Muscle layer of colon (tissue), 2 donors: ENCODE data around the gene NCAPH2.

Source experiments
- H3K27ac ChIP-seq: one replicate; pipeline ENCODE4 v1.7.0; 2013; ENCODE audit warnings: low read depth, mild to moderate bottlenecking, low read length, moderate library complexity
- H3K27me3 ChIP-seq, 2 donors: one replicate each; pipeline ENCODE4 v1.7.0; 2013; ENCODE audit warnings: low read length in 2 of 2, mild to moderate bottlenecking in 2 of 2; ENCODE audit not compliant: insufficient read depth in 2 of 2, control insufficient read depth in 1 of 2
- H3K36me3 ChIP-seq: one replicate; pipeline ENCODE4 v1.7.0; 2013; ENCODE audit warnings: mild to moderate bottlenecking, low read length; ENCODE audit not compliant: insufficient read depth
- H3K4me1 ChIP-seq: one replicate; pipeline ENCODE4 v1.7.0; 2013; ENCODE audit warnings: mild to moderate bottlenecking, low read length; ENCODE audit not compliant: insufficient read depth
- H3K4me3 ChIP-seq, 2 donors: one replicate each; pipeline ENCODE4 v1.7.0; 2013; ENCODE audit warnings: low read length in 2 of 2, low read depth in 1 of 2, mild to moderate bottlenecking in 1 of 2, moderate library complexity in 1 of 2
- H3K9ac ChIP-seq: one replicate; pipeline ENCODE4 v1.7.0; 2013; ENCODE audit warnings: low read length
- H3K9me3 ChIP-seq: one replicate; pipeline ENCODE4 v1.7.0; 2013; ENCODE audit warnings: mild to moderate bottlenecking, low read length
- donor health status: abdominal sarcoma.
- donor health status: Adenocarcinoma of cecum.

The NCAPH2 gene

DNA sequence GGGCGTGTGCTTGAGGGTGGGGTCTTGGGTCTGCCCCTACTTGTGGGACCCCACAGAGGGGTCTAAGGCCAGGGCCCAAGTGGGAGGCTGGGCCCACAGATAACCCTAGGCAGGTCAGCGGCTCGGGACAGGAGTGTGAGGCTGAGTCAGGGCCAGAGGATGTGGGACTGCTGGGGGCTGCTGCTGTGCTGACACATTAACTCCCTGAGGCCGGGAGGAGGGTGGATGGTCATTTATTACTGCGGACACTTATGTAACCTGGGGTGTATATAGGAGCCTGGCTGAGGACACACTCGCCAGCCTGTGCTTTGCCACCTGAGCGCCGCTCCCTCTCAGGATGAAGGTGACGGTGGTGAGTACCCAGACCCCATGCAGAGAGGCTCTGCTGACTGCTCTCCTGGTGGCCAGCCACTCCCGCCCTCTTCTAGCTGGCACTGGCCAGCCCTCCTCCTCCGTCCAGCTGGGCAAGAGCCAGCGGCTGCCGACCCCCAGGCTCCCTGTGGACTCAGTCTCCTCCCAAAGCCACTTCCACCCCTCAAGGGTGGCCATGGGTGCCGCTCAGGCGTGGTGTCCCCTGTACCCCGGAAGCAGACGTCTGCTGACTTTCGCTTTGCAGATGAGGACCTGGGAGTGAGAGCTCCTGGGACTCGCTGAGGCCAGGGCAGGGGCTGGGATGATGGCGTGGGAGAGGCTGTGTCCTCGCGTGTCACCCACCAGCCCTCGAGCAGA, 21.3 kb upstream of the NCAPH2 start, which contains the start of gene MIOX:
Gene MIOX (plus strand): TSS at position 299 of the 729 bp plus-strand sequence. CDS start 39 bp downstream, at position 338.
- Histone ChIP-seq H3K9ac (no peak within 1 kb of the TSS), H3K36me3 (no peaks in the 10 kb centered on the region), H3K27me3 (peaks cover 0 to 27% of the 10 kb centered on the region in 2 donors), H3K4me1 (no peaks in the 10 kb centered on the region), H3K27ac (no peak within 1 kb of the TSS), H3K4me3 (no peak within 1 kb of the TSS), H3K9me3 (no peaks in the 10 kb centered on the region)

DNA sequence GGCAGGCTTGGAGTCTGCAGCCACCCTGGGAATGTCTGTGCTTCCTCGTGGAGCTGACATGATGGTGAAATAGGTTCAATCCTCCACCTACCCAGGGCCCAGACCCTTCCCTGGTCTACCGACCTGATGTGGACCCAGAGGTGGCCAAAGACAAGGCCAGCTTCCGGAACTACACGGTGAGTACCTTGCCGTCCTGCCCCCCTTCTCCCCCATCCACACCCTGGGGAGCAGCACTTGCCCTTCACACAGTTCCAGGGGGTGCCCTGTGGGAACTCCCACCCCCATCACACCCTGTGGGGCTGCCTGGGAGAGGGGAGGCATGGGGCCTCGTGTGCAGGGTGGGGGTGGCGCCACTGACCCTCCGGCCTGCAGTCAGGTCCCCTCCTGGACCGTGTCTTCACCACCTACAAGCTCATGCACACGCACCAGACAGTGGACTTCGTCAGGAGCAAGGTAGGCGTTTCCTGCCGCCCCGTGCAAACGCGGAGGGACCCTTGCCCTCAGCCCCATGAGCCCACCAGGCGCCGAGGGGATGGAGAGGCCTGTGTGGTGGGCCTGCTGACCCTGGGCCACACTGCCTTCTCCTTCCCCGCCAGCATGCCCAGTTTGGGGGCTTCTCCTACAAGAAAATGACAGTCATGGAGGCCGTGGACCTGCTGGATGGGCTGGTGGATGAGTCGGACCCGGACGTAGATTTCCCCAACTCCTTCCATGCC, 20.6 kb upstream of the NCAPH2 start:
- no peaks in the 10 kb centered on the region for H3K9me3 ChIP-seq
- peaks cover 0 to 19% of the 10 kb centered on the region in 2 donors for H3K27me3 ChIP-seq
- H3K4me1 ChIP-seq: no peaks in the 10 kb centered on the region
- H3K27ac ChIP-seq: no peak overlapping the region
- no peak overlapping the region for H3K9ac ChIP-seq
- H3K4me3 ChIP-seq: no peak overlapping the region
- H3K36me3 ChIP-seq: no peaks in the 10 kb centered on the region

DNA sequence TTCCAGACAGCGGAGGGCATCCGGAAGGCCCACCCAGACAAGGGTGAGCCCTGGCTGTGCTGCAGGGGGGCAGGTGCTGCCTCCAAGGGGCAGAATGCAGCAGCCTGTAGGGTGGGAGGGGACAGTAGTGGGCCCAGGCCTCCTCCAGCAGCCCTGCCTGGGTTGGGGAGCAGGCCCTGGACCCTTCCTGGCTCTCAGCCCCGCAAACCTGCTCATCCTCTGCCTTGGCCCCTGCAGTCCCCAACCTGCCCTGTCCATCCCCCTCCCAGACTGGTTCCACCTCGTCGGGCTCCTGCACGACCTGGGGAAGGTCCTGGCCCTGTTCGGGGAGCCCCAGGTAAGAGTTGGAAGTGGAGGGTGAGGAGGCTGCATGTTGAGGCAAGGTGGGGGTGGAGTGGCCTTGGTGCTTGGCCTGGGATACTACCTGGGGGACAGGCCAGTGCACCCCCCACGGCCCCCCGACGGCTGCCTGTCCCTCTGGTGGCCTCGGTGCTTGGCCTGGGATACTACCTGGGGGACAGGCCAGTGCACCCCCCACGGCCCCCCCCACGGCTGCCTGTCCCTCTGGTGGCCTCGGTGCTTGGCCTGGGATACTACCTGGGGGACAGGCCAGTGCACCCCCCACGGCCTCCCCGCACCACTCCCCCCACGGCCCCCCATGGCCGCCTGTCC, 19.9 kb upstream of the NCAPH2 start:
- H3K9me3 ChIP-seq: no peaks in the 10 kb centered on the region
- no peak overlapping the region for H3K9ac ChIP-seq
- H3K27me3 ChIP-seq: peaks cover 0 to 12% of the 10 kb centered on the region in 2 donors
- no peaks in the 10 kb centered on the region for H3K4me1 ChIP-seq
- no peak overlapping the region for H3K27ac ChIP-seq
- no peaks in the 10 kb centered on the region for H3K36me3 ChIP-seq
- H3K4me3 ChIP-seq: no peak overlapping the region

DNA sequence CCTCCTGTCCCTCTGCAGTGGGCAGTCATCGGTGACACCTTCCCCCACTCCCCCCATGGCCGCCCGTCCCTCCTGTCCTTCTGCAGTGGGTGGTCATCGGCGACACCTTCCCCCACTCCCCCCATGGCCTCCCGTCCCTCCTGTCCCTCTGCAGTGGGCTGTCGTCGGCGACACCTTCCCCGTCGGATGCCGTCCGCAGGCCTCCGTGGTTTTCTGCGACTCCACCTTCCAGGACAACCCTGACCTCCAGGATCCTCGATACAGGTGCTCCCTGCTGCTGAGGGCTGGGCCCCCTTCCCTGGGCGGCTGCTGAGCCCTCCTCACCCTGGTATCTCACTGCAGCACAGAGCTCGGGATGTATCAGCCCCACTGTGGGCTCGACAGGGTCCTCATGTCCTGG, 19.1 kb upstream of the NCAPH2 start:
- no peaks in the 10 kb centered on the region for H3K4me1 ChIP-seq
- H3K36me3 ChIP-seq: no peaks in the 10 kb centered on the region
- H3K9me3 ChIP-seq: no peaks in the 10 kb centered on the region
- H3K27me3 ChIP-seq: peaks cover 0 to 5% of the 10 kb centered on the region in 2 donors
- no peak overlapping the region for H3K9ac ChIP-seq
- no peak overlapping the region for H3K4me3 ChIP-seq
- H3K27ac ChIP-seq: no peak overlapping the region

DNA sequence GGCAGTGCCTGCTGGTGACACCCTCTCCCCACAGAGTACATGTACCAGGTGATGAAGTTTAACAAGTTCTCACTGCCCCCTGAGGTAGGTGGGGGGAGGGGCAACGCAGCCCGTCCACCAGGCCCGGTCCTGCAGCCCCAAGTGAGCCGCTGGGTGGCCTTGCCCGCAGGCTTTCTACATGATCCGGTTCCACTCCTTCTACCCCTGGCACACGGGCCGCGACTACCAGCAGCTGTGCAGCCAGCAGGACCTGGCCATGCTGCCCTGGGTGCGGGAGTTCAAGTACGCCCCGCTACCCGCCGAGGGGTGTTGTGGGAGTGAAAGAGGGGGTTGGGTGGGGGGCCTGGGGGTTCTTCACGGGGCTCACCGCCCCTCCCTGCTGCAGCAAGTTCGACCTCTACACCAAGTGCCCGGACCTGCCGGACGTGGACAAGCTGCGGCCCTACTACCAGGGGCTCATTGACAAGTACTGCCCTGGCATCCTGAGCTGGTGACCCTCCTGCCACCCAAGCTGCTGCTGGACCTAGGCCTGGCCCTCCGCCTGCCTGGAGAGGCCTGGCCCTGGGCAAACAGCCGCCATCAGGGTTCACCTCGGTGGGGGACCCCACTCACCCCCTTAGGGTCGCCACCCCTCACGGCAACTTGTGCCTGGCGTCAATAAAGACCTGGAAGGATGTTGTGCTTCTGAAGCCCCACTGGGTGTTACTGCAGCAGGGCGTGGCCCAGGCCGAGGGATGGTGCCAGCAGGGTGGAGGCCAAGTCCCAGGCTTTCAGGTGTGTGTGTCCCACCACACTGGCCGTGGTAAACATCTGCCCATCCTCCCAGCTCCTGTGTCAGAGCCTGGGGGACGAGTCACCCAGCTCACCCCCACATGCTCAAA, 18.4 kb upstream of the NCAPH2 start:
- no peak overlapping the region for H3K9ac ChIP-seq
- no peaks in the 10 kb centered on the region for H3K9me3 ChIP-seq
- no peak overlapping the region for H3K4me3 ChIP-seq
- H3K36me3 ChIP-seq: no peaks in the 10 kb centered on the region
- H3K4me1 ChIP-seq: no peaks in the 10 kb centered on the region
- H3K27me3 ChIP-seq: no peaks in the 10 kb centered on the region
- no peak overlapping the region for H3K27ac ChIP-seq

DNA sequence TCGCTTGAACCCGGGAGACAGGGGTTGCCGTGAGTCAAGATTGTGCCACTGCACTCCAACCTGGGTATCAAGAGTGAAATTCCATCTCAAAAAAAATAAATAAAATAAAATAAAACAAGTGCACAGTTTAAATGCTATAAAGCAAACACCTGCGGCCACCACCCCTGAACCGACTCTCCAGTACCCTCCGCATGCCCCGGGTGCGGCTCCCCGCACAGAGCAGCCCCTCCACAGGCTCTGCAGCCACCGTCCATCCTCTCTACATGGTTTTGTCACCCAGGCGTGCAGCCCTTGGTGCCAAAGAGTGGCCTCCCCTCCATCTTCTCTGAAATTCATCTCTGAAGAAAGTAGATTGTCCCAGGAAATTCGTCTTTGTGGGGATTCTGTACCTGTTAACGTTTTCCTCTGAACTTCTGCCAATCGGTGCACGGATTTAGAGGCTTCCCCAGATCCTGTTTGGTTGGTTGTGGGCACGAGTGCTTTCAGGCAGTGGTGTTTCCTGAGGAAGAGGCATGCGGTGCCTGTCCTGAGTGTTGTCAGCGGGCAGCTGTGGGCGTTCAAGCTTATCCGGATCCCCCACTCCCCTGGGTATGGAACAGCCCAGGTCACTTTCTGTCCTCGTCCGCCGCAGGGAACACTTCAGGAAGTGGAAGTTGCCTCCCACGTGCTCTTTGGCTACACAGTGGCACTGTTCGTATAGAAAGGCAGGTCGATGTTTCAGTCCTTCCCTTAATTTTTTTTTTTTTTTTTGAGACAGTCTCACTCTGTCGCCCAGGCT, 17.3 kb upstream of the NCAPH2 start:
- no peaks in the 10 kb centered on the region for H3K4me1 ChIP-seq
- H3K4me3 ChIP-seq: no peak overlapping the region
- no peaks in the 10 kb centered on the region for H3K9me3 ChIP-seq
- no peaks in the 10 kb centered on the region for H3K27me3 ChIP-seq
- no peak overlapping the region for H3K27ac ChIP-seq
- H3K9ac ChIP-seq: no peak overlapping the region
- H3K36me3 ChIP-seq: no peaks in the 10 kb centered on the region

DNA sequence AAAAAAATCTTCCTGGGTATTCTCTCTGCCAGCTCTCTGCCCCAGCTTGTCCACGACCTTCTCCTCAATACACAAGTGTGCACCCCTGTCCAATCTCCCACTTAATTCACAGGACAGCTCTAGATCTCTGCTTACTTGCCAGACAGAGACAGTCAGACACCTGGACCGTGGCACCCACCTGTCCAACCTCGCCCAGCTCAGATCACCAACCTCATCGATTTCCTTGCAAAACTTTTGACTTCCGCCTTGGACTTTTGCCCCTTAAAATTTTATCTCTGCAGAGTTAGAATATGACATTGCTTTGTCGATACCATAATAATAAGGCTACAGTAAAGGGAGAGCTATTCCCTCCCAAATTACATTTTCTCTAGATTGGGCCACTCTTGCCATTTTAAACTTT, 10.9 kb upstream of the NCAPH2 start:
- H3K9ac ChIP-seq: no peak overlapping the region
- H3K27me3 ChIP-seq: no peaks in the 10 kb centered on the region
- no peaks in the 10 kb centered on the region for H3K4me1 ChIP-seq
- no peaks in the 10 kb centered on the region for H3K36me3 ChIP-seq
- no peaks in the 10 kb centered on the region for H3K9me3 ChIP-seq
- no peak overlapping the region for H3K4me3 ChIP-seq
- H3K27ac ChIP-seq: no peak overlapping the region

DNA sequence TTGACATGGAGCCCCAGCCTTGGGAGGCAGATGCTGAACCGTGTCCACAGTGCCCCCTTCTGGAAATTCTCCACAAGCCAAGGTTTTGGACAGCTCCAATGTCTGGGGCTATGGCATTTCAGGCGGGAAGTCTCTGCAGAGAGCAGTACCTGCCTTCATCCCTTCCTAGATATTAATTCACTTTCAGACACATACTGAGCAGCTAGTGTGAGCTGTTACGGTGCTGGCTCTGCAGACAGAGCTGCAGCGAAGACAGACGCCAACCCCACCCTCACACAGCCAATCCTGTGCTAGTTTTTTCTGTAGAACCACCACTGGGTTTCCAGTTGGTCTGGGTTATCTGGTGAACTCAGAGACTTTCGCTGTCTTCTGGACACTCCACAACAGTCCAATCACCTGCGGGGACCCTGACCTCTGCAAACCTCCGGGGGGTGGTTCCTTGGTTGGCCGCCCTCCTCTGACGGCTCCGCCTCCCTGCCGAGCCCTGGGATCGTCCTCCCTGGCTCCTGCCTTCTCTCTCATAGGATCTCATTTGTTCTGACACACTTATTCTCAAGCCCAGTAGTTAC, 9.6 kb upstream of the NCAPH2 start:
- peaks cover 8% of the 10 kb centered on the region for H3K36me3 ChIP-seq
- H3K27me3 ChIP-seq: no peaks in the 10 kb centered on the region
- no peak overlapping the region for H3K4me3 ChIP-seq
- no peak overlapping the region for H3K9ac ChIP-seq
- no peaks in the 10 kb centered on the region for H3K4me1 ChIP-seq
- no peak overlapping the region for H3K27ac ChIP-seq
- H3K9me3 ChIP-seq: no peaks in the 10 kb centered on the region

DNA sequence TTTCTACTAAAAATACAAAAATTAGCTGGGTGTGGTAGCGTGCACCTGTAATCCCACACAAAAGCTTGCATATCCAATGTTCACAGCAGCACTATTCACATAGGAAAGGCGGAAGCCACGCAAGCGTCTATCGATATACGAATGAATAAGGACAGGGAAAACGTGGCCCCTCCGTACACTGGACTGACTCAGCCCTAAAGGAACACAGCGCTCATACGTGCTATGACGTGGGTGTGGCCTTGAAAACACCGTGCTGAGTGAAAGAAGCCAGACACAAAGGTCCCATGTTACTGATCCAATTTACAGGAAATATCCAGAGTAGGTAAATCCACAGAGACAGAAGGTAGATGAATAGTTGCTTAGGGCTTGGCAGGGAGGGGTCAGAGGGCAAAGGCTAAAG, 7.6 kb upstream of the NCAPH2 start:
- H3K4me3 ChIP-seq: no peak overlapping the region
- no peaks in the 10 kb centered on the region for H3K9me3 ChIP-seq
- H3K4me1 ChIP-seq: no peaks in the 10 kb centered on the region
- peaks cover 16% of the 10 kb centered on the region for H3K36me3 ChIP-seq
- no peak overlapping the region for H3K27ac ChIP-seq
- H3K27me3 ChIP-seq: no peaks in the 10 kb centered on the region
- no peak overlapping the region for H3K9ac ChIP-seq

DNA sequence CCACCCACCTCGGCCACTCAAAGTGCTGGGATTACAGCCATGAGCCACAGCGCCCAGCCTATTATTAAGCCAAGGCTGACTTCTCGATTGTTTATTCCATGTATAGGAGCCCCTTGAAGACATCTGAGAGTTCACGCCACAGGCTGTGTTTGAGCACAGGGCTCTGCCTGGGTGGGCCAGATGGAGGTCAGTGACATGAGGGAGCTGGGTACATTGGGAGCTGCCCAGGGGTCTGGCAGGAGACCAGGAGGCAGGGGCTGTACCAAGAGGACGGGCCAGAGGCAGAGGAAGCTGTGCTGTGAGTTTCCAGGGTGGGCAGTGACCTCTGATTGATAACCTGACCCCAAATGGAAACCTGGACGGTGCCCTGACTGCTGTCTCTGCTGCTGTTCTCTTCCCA, 5.9 kb upstream of the NCAPH2 start:
- Histone ChIP-seq H3K36me3 (peaks cover 21% of the 10 kb centered on the region), H3K27ac (no peak overlapping the region)

More for the DNA sequence above, 5.9 kb upstream of the NCAPH2 start:
- Histone ChIP-seq H3K4me1 (peaks cover 12% of the 10 kb centered on the region), H3K9ac (no peak overlapping the region), H3K9me3 (no peaks in the 10 kb centered on the region), H3K27me3 (no peaks in the 10 kb centered on the region), H3K4me3 (no peak overlapping the region)
